ENCODE data around the gene RCHY1. TPM values are rescaled to one million over a fixed set of nuclear protein-coding genes. Genes with fewer than 3 reads are reported as not detected.

The RCHY1 gene
- total RNA-seq, 2 experiments from 2014 or later = 33.6 to 37.0 TPM

DNA sequence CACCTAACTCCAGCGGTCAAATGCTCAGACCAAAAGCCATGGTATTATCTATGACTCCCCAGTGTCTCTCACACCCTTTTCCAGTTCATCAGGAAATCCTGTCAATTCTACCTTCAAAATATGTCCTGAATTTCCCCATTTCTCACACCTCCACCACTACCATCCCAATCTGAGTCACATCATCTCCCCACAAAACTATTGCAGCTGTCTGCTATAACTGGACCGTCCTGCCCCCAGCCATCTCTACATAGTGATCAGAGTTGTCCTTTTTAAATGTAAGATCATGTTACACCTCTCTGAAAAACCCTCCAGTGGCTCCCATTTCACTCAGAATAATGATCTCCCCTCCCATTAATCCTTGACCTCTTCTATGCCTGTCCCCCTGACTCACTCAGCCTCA lies 34.8 kb upstream of the RCHY1 start:
- Mint-ChIP-seq H3K4me1 (ENCODE audit: low read depth) (no peaks in the 10 kb centered on the region), H3K27ac (no peak overlapping the region), H3K4me3 (no peak overlapping the region), H3K27me3 (no peaks in the 10 kb centered on the region), H3K9me3 (no peaks in the 10 kb centered on the region), H3K36me3 (ENCODE audit: low read depth) (peaks cover 10% of the 10 kb centered on the region)
- CTCF ChIA-PET = no interaction called here
- no peaks in the 10 kb centered on the region for H3K4me1 ChIP-seq (ENCODE audit: insufficient read depth, low read length)
- H3K4me3 ChIP-seq (ENCODE audit: low read length) = no peak overlapping the region
- TF ChIP-seq, protein P1, sequence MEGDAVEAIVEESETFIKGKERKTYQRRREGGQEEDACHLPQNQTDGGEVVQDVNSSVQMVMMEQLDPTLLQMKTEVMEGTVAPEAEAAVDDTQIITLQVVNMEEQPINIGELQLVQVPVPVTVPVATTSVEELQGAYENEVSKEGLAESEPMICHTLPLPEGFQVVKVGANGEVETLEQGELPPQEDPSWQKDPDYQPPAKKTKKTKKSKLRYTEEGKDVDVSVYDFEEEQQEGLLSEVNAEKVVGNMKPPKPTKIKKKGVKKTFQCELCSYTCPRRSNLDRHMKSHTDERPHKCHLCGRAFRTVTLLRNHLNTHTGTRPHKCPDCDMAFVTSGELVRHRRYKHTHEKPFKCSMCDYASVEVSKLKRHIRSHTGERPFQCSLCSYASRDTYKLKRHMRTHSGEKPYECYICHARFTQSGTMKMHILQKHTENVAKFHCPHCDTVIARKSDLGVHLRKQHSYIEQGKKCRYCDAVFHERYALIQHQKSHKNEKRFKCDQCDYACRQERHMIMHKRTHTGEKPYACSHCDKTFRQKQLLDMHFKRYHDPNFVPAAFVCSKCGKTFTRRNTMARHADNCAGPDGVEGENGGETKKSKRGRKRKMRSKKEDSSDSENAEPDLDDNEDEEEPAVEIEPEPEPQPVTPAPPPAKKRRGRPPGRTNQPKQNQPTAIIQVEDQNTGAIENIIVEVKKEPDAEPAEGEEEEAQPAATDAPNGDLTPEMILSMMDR (IDR thresholded peaks at IDR 0.05) = no peak
- no peaks in the 10 kb centered on the region for H3K27me3 ChIP-seq (ENCODE audit: control insufficient read depth in 1 of 2, insufficient read depth in 2 of 2, low read length in 2 of 2)
- ATAC-seq (ENCODE audit: poor library complexity) (no peak), DNase-seq (no peak)
- no peaks in the 10 kb centered on the region for H3K9me3 ChIP-seq (ENCODE audit: control insufficient read depth in 1 of 2, insufficient read depth in 1 of 2, low read length in 2 of 2)
- POLR2A ChIA-PET = no interaction called here
- no peak overlapping the region for H3K27ac ChIP-seq (ENCODE audit: low read depth in 1 of 2, low read length in 2 of 2)
- intact Hi-C loops (cut with DNase I, micrococcal nuclease) = no loop called here
- H3K36me3 ChIP-seq (ENCODE audit: insufficient read depth, low read length) = peaks cover 2% of the 10 kb centered on the region

DNA sequence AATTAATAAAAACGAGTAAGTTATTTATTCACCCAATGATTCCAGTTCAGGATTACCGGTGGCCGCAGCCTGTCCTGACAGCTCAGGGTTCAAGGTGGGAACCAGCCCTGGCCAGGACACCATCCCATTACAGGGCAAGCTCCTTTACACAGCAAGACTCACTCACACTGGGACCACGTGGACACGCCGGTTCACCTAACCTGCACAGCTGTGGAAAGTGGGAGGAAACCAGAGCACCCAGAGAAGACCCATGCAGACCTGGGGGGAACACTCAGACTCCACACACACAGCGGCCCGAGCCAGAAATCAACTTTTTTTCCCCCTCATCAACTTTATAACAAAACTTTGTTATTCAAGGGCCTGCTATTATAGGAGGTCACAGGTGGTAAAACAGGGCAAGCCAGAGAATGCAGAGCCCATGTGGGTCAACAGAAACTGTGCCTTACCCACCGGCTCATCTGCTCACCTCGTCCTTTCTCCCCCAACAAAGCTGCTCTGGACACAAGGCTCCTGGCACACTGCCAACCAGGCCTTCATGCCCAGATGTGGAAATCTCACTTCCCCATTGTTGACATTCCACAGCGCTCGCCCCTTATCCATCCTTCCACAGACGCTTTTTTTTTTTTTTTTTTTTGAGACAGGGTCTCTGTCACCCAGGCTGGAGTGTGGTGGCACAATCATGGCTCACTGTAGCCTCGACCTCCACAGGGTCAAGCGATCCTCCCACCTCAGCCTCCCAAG lies 33.6 kb upstream of the RCHY1 start:
- Histone ChIP-seq H3K4me1 (ENCODE audit: insufficient read depth, low read length) (no peaks in the 10 kb centered on the region), H3K27me3 (ENCODE audit: control insufficient read depth in 1 of 2, insufficient read depth in 2 of 2, low read length in 2 of 2) (no peaks in the 10 kb centered on the region), H3K4me3 (ENCODE audit: low read length) (no peak overlapping the region), H3K27ac (ENCODE audit: low read depth in 1 of 2, low read length in 2 of 2) (no peak overlapping the region), H3K36me3 (ENCODE audit: insufficient read depth, low read length) (peaks cover 2% of the 10 kb centered on the region), H3K9me3 (ENCODE audit: control insufficient read depth in 1 of 2, insufficient read depth in 1 of 2, low read length in 2 of 2) (no peaks in the 10 kb centered on the region)
- Mint-ChIP-seq H3K4me3 (no peak overlapping the region), H3K27ac (no peak overlapping the region), H3K36me3 (ENCODE audit: low read depth) (peaks cover 22% of the 10 kb centered on the region), H3K27me3 (no peaks in the 10 kb centered on the region), H3K9me3 (no peaks in the 10 kb centered on the region), H3K4me1 (ENCODE audit: low read depth) (no peaks in the 10 kb centered on the region)
- intact Hi-C loops (cut with DNase I, micrococcal nuclease) = no loop called here
- DNase-seq (peak in 2 of 14 experiments; percentile 15 to 22), ATAC-seq (ENCODE audit: poor library complexity) (no peak)
- TF ChIP-seq, protein P1 (IDR thresholded peaks at IDR 0.05) = no peak
- POLR2A ChIA-PET = no interaction called here
- CTCF ChIA-PET = no interaction called here

DNA sequence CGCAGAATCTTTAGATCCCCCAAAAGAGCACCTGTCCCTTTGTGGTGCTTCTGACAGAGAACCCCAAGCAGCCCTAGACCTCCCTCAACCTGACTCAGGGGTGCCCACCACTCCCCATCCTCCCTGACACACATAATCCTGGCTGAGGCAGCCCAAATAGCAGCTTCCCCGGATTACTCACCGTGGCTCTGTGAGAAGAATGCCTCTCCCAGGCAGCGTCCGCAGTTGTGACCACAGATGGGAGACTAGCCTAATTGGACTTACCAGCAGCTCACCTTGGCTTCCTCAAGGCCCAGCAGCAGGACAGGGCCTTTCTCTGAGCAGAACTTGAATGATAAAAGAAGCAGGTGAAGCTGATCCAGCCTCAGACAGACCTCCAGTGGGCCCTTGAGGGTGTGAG lies 31.3 kb upstream of the RCHY1 start:
- intact Hi-C loops (cut with DNase I, micrococcal nuclease) = no loop called here
- DNase-seq (no peak), ATAC-seq (ENCODE audit: poor library complexity) (no peak)
- TF ChIP-seq, protein P1 (IDR thresholded peaks at IDR 0.05) = no peak
- Mint-ChIP-seq H3K27me3 (no peaks in the 10 kb centered on the region), H3K9me3 (no peaks in the 10 kb centered on the region), H3K4me1 (ENCODE audit: low read depth) (no peaks in the 10 kb centered on the region), H3K36me3 (ENCODE audit: low read depth) (peaks cover 38% of the 10 kb centered on the region), H3K27ac (no peak overlapping the region), H3K4me3 (no peak overlapping the region)
- no peak overlapping the region for H3K27ac ChIP-seq (ENCODE audit: low read depth in 1 of 2, low read length in 2 of 2)
- no peaks in the 10 kb centered on the region for H3K9me3 ChIP-seq (ENCODE audit: control insufficient read depth in 1 of 2, insufficient read depth in 1 of 2, low read length in 2 of 2)
- H3K4me3 ChIP-seq (ENCODE audit: low read length) = no peak overlapping the region
- POLR2A ChIA-PET = no interaction called here
- no peaks in the 10 kb centered on the region for H3K4me1 ChIP-seq (ENCODE audit: insufficient read depth, low read length)
- no peaks in the 10 kb centered on the region for H3K27me3 ChIP-seq (ENCODE audit: control insufficient read depth in 1 of 2, insufficient read depth in 2 of 2, low read length in 2 of 2)
- H3K36me3 ChIP-seq (ENCODE audit: insufficient read depth, low read length) = peaks cover 5% of the 10 kb centered on the region
- CTCF ChIA-PET = no interaction called here

All from CD4-positive, alpha-beta T cell (primary cell).